OCI-M2 (cell line): Measurements from ENCODE around the gene BNC2.
"Not testable (repeated sequence)": the region's sequence is repeated elsewhere in the genome, so short reads cannot be mapped to it uniquely, and the experiment has no call there.

Experiments
- DNase-seq: peaks from one replicate; lab custom pipeline; 2025; ENCODE audit not compliant: unreplicated experiment; lab: John Stamatoyannopoulos, UW

The BNC2 gene

DNA sequence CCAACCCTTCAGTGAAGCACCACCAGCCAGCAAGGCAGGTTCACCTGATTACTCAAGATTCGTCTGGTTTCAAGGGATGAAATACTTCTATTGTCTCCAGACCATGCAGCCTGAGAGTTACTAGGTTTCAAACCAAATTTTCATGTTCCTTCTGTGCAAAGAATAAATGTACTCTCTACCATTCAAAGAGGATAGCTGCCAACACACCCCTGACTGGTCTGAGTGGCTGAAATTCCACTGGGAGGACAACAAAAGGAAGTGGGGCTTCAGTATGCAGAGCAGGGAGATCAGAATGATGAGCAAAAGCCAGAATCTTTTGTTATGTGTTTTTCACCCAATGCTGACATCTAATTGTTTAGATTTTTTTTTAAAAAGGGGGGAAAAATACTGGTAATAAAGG is 356.3 kb downstream of the BNC2 start:
- DNase-seq: no peak

DNA sequence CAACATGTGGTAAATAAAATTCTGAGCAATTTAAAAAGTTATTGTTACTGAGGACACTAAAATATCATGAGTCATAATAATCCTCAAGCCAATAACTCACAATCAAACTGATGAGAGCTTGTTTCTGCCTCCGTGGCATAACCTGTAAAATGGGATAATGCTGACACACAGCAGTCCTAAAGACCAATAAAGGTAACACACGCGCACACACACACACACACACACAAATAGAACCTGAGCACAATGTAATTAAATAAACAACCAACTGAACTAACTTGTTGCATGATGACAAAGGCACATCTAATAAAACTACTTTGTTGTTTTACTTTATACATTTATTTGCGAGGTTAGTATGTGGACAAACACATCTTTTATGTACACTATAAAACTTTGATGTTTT is 358.2 kb downstream of the BNC2 start:
- no peak for DNase-seq

DNA sequence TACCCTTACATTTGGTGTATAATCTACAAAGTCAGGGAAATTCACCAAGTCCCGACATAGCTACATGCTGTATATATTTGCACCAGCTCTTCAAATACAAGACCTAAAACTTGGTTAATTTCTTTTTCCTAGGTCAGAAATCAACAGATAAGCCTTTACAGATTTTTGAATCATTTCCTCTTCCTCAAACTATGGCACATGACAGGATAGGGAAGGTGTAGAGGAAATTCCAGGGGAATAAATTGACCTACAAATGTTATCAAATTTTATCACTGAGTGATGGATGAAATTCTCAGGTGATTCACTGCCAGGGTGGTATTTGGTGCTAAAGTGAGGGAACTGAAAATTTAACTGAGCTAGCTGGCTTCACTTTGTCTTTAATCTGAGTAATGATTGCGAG is 360.0 kb downstream of the BNC2 start:
- DNase-seq: no peak

DNA sequence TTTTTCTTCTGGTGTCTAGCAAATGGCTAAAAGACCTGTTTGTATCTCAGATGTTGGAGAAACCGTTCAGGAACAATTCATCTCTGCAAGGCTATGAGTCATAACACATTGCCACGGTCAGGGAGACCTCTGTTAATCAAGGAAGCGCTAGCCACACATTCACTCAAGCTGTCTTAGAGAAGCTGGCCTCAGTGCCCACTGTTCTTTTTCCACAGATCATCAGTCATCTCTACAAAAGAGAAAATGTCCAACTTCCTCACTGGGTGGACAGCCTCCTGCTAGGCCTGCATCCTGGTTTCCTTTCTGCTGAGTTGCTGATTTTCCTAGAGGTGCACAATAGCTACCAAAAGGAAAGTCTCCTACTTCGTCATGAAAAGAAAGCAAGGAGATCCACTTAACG is 360.5 kb downstream of the BNC2 start:
- no peak for DNase-seq

DNA sequence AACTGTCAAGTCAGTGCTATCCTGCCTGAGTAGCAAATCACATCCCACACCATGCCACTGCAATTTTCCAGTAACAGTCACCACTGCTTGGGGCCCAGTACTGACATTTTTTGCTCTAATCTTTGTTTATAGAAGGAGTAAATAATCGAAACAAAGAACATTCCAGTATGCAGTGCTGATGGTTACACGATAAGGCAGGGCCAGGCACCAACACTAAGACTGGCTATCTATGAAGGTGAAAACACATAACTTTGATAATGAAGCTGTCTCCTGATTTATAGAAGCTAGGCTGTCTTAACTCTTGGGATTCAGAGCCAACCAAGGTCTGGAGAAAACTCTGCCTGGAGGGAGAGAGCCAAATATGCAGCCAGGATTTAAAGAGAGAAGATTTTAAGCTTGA is 365.3 kb downstream of the BNC2 start:
- no peak for DNase-seq

DNA sequence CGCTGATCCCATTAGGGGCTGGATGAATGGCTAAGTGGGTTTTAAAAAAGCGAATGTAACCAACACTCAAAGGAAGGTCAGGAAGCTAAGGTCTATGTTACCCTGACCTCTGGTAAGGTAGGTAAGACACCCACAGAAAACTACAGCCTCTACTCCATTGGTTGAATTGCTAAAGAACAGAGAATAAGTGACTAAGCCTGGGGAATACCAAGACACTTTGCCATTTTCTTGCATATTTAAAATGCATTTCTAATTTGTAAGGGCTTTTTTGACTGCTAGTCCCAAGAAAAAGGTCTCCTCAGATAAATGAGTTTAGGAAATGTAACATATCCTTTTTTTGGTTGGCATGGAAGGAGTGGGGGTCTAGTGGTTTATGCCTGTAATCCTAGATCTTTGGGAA is 368.7 kb downstream of the BNC2 start:
- no peak for DNase-seq

DNA sequence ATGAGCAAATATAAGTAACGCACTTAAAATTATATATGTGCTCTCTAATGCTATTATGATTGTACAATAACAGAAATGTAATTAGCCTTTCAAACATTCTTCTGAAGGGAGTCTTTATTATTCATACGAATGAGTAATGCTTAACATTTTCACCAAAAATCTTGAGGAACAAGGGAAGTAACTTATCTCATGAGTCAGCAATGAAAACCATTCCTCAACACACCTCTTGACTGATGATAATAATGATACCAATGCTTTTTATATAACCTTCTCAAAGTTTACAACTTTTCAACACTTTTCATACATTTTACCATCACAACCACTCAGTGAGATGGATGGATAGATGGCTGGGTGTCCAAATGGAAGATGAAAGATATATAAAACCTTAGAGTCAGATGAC is 369.3 kb downstream of the BNC2 start:
- DNase-seq: no peak

DNA sequence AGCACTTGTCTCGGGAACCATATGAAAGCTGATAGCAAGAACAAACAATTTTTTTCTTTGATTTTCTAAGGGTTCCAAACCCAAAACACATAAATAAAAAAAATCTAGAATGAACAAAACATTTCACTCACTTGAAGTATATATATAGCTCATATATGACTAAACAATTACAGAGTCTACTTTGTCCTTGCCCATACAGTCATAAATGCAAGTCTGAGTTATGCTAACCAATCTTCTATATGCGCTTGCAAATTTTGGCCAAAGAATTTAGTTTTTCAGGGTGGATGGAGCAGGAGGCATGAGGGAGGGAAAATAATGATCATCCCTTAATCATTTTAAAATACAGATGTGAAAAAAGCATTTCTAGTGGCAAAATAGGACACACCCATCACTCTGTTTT is 370.1 kb downstream of the BNC2 start:
- no peak for DNase-seq

DNA sequence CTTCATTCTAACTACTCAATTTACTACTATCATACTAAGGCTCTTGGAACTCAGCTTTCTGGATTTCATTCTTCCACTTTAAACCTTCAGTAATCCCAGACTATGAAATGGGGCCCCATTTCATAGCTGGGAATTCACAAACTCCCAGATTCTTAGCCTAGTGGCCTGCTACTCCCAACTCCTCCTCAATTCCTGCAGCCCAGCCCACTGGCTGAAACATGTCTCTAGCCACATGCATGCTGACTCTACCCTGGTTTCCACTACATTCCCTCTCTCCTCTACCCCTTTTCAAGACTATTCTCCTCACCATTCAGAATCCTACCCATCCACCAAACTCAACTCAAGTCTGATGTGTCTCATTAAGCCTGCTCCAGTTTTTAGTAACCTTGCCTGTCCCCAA is 370.6 kb downstream of the BNC2 start:
- no peak for DNase-seq

DNA sequence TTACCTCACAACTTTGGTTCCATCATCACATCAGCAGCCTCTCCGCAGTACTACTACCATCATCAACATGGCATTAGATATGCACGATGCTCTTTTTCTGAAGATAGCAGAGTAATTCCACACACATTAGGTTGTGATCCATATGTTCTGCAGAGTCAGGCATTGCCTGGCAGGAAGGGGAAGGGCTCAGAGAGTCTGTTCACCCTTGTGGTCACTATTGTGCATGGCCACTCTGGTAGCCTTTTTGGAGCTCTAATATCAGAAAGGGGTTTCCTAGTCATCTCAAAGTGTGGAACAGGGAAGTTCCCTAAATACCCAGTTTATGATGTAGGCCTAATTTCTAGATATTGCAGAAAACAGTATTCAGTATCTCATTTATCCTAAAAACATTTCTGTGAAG is 373.6 kb downstream of the BNC2 start:
- no peak for DNase-seq

DNA sequence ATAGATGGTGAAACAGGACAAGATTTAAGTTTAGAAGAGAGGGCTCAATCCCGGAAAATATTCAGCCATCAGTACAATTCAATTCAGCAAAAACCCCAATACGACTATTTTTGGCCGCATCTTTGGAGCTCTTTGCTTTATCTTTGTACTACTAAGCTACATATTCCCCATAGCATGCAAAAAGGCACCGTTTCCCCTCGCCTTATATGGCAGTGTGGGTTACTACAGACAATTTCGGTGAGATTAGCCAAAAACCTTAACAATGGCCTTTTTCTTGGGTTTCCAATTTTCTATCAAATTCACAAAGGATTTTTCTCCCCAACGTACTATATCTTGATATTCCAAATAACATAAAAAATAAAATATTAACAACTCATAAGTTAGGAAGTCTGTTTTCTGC is 382.6 kb downstream of the BNC2 start:
- DNase-seq: no peak

DNA sequence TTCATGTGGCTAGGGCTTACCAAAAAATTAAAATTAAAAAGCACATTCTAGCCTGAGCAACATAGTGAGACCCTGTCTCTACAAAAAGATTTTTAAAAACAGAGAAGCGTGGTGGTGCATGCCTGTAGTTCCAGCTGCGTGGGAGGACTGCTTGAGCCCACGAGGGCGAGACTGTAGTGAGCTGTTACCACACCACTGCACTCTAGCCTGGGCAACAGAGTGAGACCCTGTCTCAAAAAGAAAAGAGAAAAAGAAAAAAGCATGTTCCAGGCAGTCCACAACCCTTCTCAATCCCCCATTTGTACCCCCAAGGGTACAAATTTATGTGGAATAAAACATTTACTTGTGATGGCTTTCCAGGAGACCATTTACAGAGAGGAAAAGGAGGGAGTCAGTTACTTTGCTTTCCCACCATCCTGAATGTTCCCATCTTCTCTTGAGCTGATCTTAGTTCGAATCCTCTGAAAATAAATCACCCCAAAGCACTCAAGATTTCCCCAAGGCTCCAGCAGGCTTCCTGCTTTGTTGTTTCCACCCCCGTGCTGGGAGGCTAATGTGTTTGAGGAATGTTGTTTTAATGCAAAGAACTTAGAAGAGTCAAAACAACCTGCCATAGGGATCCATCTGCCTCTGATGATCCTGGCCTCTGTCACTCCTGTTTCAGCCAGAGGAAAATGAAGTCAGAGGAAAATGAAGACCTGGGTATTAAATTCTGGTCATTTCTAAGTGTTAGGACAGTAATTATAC is 384.7 kb downstream of the BNC2 start:
- no peak for DNase-seq

DNA sequence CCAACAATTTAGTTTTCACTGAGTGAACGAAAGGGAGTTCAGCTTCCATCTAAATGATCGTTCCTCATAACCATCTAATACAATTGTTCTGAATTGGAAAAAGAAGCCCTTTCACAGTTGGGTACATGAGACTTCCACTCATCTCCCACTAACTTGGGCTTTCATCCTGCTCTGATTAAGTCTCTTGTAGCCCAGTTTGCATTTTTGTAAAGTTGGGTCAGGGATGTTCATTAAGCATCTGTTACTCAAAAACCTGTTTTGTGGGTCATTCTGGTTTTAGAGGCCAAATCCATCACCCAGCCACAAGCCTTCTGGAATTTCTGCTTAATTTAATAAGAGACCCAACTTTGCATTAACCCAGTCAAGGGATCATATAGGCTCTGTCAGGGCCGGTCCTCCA is 385.3 kb downstream of the BNC2 start:
- no peak for DNase-seq

DNA sequence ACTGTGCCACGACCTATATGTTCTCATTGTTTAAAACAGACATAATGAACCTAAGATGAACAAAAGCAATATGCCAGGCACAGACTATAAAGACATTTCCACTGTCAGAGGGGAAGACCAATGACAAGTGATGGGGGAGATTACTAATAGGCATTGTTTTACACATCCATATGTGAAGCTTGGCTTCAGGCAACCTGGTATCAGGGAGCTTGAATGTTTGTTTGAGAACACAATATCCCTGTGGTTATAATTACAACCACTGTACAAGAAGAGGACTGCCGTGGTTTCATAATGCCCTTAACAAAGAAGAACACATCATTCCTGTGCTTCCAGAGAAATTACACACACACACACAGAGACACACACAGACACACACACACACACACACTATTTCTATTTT is 385.7 kb downstream of the BNC2 start:
- DNase-seq: no peak

DNA sequence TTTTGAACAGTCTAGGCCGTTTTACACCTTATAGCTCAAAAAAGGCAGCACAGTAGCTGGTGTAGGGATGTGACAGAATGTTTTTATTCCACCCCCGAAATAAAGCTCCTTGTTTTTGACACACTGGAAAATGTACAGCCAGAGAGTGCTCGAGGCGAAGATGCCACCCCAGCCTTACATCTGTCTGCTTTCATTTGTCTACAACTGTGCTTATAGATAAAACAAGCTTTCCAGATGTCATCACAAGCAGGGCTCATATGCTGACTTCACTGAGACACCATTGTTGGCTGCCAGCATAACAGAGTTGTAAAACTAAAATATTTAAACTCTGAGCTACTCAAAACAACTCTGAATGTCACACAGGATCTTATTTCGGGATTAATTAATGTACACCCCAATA is 386.3 kb downstream of the BNC2 start:
- DNase-seq: no peak

DNA sequence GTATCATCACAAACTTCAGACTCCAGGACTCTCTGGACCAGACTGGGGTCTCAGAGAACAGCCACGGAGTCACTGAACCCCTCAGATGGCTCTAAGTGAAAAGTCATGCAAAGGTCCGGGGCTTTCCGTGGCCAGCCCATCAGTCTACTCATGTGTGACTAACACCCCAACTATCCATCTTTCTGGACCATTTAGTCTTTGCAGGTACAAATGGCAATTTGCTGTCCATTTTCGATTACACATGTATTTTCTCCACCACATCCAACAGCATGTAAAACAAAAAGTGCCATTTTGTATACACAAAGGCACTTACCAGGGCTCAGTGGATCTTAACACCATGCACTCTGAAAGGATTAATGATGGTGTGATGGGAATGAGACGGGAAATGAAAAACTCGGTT is 387.7 kb downstream of the BNC2 start:
- no peak for DNase-seq

DNA sequence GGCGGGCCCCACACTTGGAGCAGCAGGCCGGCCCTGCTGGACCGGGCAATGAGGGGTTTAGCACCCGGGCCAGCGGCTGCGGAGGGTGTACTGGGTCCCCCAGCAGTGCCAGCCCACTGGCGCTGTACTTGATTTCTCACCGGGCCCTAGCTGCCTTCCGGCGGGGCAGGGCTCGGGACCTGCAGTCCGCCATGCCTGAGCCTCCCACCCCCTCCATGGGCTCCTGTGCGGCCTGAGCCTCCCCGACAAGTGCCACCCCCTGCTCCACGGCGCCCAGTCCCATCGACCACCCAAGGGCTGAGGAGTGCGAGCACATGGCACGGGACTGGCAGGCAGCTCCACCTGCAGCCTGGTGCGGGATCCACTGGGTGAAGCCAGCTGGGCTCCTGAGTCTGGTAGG is 389.9 kb downstream of the BNC2 start:
- not testable (repeated sequence) for DNase-seq

DNA sequence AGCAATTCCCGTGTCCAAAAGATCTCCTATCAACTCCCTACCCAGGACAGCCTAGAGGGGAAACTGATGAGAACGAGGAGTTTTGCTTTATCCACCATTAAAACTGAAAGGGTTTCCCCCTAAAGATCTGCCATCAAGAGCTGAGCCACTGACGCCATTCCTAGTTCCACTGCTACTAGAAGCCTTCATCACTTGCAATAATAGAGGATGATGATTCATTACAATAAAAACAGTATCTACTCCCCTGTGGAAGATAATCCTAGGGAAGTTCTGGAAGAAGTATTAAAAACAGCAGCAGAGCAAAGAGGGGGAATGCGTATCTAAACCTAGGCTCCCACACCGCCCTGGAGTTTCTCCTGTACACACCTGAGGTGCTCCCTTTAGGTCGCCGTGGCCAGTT is 394.5 kb downstream of the BNC2 start:
- no peak for DNase-seq

DNA sequence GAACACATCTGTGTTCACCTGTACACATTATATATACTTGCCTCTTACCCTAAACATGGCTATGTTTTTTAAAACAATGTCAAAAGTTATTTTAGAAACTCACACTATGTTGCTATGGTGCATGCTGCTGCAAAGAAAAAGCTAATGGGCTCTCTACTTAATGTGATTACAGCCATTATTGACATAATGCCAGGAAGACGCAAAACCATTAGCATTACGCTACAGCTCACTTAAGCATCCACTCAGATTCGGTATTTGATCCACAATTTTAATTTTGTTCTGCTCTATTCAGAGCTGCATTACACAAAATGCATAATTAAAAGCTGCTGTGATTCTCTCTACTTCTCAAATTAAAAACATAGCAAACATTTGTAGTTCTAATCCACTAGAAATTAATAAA is 395.2 kb downstream of the BNC2 start:
- no peak for DNase-seq

DNA sequence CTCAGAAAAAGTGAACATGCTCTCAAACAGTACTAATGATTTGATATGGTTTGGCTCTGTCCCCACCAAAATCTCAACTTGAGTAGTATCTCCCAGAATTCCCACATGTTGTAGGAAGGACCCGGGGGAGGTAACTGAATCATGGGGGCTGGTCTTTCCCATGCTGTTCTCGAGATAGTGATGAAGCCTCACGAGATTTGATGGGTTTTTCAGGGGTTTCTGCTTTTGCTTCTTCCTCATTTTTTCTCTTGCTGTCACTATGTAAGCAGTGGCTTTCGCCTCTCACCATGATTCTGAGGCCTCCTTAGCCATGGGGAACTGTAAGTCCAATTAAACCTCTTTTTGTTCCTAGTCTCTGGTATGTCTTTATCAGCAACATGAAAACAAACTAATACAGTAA is 401.3 kb downstream of the BNC2 start:
- DNase-seq: no peak

DNA sequence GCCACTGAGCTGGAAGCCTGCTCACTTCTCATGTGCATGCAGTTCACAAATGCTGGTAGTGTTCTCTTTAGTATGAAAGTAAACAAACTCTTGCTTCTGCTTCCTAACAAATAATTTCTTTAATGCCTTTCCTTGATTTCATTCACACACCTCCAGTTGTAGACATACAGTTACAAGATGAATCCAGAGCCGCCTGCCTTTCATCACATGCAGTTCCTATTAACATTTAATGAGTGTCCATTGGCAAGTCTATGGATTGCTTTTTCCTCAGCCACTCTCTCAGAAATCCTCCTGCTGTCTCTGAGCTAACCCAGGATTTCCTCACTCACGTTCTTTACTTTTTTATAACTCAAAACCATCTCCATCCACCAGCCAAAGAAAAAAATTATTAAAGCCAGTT is 408.6 kb downstream of the BNC2 start:
- no peak for DNase-seq

DNA sequence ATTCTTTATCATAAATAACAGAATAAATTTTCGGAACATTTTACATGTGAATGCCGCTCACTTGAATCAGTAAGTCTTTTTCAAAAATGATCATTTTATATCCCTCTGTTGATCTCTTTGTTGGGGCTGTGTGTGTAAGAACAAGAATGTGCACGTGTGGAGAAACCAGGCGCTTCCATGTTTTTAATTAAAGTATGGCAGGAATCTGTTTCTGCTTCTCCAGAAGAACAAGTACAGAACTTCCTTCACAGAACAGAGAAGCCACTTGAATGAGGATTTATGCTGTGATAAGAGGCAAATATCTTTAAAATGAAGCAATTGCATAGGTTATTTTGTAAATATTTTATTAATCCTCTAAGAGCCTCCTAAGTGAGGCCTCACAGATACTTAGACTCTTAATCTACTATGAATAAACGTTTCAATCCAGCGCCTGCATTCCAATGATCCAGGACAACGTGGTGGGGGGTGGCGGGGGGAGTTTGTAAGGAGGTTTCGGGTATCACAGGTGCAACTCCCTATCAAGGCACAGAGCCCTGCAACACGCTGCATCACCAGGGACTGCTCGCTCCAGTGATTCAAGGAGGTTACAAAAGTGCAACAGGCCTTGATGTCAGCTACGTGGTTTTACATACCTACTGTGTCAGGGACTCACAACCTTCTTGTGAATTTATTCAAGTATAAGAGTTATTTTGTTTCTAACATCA is 409.2 kb downstream of the BNC2 start:
- no peak for DNase-seq

DNA sequence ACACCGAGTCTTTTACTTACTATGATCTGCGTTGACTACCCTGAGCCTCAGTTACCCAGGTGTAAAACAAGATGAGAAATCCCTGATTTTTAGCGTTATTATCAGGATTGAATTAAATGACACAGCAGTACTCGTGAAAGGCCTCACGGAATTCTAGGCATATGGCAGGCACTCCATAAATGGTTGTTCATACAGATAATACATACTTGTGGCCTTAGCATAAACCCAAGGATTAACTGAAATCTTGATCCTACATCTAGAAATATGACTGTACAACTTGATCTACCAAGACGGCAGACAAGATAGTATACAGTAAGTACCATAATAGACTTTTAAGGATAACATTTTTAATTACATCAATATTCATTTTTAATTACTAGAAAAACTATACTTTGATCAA is 409.8 kb downstream of the BNC2 start:
- DNase-seq: no peak
